Astrocyte (in vitro differentiated cells and primary cell): ENCODE data around the gene F11R. TPM values are rescaled to one million over a fixed set of nuclear protein-coding genes. Genes with fewer than 3 reads are reported as not detected.
"Not testable (repeated sequence)": the region's sequence is repeated elsewhere in the genome, so short reads cannot be mapped to it uniquely, and the experiment has no call there.

Source experiments
- DNase-seq: peaks from one replicate; pipeline ENCODE4 v3.0.0-alpha.2; 2010; ENCODE audit warnings: low read depth
- FAIRE-seq: peaks from 2 replicates; lab custom pipeline; 2011; peaks lifted over from hg19 to GRCh38; lab: Jason Lieb, UNC
- H2AFZ ChIP-seq: 2 replicates; pipeline ENCODE4 v1.6.0; 2012; ENCODE audit warnings: low read depth, low read length, inconsistent platforms
- H3K27ac ChIP-seq: 2 replicates; pipeline ENCODE4 v1.5.1; 2011; ENCODE audit warnings: low read depth, low read length, inconsistent platforms
- H3K27me3 ChIP-seq: 2 replicates; pipeline ENCODE4 v1.6.0; 2011; ENCODE audit warnings: low read length, inconsistent platforms; ENCODE audit not compliant: insufficient read depth
- H3K36me3 ChIP-seq: 2 replicates; pipeline ENCODE4 v1.5.1; 2011; ENCODE audit warnings: low read length, inconsistent platforms; ENCODE audit not compliant: insufficient read depth
- H3K4me1 ChIP-seq: 2 replicates; pipeline ENCODE4 v1.5.1; 2011; ENCODE audit warnings: low read length, inconsistent platforms; ENCODE audit not compliant: insufficient read depth
- H3K4me2 ChIP-seq: 2 replicates; pipeline ENCODE4 v1.6.0; 2012; ENCODE audit warnings: low read length, inconsistent platforms
- H3K4me3 ChIP-seq: 2 replicates; pipeline ENCODE4 v1.5.1; 2011; ENCODE audit warnings: low read depth, mild to moderate bottlenecking, low read length, inconsistent platforms; ENCODE audit not compliant: insufficient read depth
- H3K79me2 ChIP-seq: 2 replicates; pipeline ENCODE4 v1.6.0; 2012; ENCODE audit warnings: mild to moderate bottlenecking, low read length, inconsistent platforms; ENCODE audit not compliant: insufficient read depth
- H3K9ac ChIP-seq: 2 replicates; pipeline ENCODE4 v1.6.0; 2012; ENCODE audit warnings: mild to moderate bottlenecking, low read length, inconsistent platforms
- H3K9me3 ChIP-seq: 2 replicates; pipeline ENCODE4 v1.5.1; 2012; ENCODE audit warnings: low read depth, mild to moderate bottlenecking, low read length, inconsistent platforms; ENCODE audit not compliant: insufficient read depth
- H4K20me1 ChIP-seq: 2 replicates; pipeline ENCODE4 v1.6.0; 2012; ENCODE audit warnings: low read length, inconsistent platforms; ENCODE audit not compliant: insufficient read depth
- H3K27ac Mint-ChIP-seq: one replicate; pipeline ENCODE4 v1.8.0; 2021; ENCODE audit warnings: mild to moderate bottlenecking, mixed read lengths; ENCODE audit not compliant: unreplicated experiment
- H3K27me3 Mint-ChIP-seq: one replicate; pipeline ENCODE4 v1.8.0; 2021; ENCODE audit warnings: low read depth, mixed read lengths; ENCODE audit not compliant: unreplicated experiment
- H3K36me3 Mint-ChIP-seq: one replicate; pipeline ENCODE4 v1.8.0; 2021; ENCODE audit warnings: low read depth, mixed read lengths; ENCODE audit not compliant: unreplicated experiment
- H3K4me1 Mint-ChIP-seq: one replicate; pipeline ENCODE4 v1.8.0; 2021; ENCODE audit warnings: low read depth, mixed read lengths; ENCODE audit not compliant: unreplicated experiment
- H3K4me3 Mint-ChIP-seq: one replicate; pipeline ENCODE4 v1.8.0; 2021; ENCODE audit warnings: mild to moderate bottlenecking, moderate library complexity, mixed read lengths; ENCODE audit not compliant: unreplicated experiment
- H3K9me3 Mint-ChIP-seq: one replicate; pipeline ENCODE4 v1.8.0; 2021; ENCODE audit warnings: mild to moderate bottlenecking, mixed read lengths; ENCODE audit not compliant: unreplicated experiment
- CTCF ChIP-seq: IDR thresholded peaks from 2 replicates; pipeline ENCODE4 v1.5.1; 2011; ENCODE audit warnings: low read depth, mild to moderate bottlenecking, inconsistent platforms, low read length, moderate library complexity; ENCODE audit not compliant: insufficient read depth
- EZH2 ChIP-seq: IDR thresholded peaks from 2 replicates; pipeline ENCODE4 v1.6.1; 2012; ENCODE audit warnings: mild to moderate bottlenecking, low read length, inconsistent platforms; ENCODE audit not compliant: insufficient read depth
- total RNA-seq: library from RNA; stranded (reverse); gene quantifications from 2 replicates; pipeline ENCODE4 v1.2.1, GENCODE V29; 2021

Gene F11R
- total RNA-seq, 1 donor from 2014 or later, result 68.6 TPM

DNA sequence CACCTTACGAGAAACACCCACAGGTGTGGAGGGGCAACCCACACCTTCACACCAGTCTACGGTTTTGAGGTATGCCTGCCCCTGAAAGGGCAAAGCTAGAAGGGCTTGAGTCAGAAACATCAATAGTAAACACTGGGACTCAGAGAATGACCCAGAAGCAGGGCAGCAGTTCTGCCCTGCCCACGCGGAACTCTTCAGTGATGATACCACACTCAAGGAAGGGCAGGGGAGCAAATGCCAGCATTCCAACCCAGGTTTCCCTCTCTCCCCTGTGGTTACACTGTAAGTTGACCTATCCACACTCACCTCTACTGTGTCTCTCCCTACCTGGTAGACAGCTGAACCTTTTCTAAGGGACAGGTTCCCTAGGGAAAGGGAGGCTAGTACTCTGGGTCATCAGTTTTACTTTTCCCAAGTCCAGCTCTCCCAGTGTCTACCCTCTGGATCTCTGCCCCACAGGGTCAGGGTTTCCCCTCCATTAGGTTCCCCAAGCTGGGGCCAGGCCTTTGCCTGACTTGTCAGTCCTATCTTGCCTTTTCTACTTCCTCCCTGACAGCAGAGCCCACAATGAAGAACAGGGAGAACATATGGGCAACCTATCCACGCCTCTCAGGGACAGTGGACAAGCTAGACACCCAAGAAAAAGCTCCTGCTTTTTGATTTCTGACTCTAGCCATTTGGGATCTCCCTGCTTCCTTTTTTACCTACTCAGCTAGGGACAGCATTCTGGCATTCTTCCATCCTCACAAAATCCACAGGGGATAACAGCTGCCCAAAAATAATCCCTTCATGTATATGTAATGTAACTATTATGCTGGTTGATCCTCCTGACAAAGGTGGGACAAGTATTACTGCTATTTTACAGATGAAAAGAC is 3.0 kb downstream of the F11R start:
- Histone ChIP-seq H3K4me3 (no peak overlapping the region), H3K4me2 (no peak overlapping the region), H3K79me2 (no peaks in the 10 kb centered on the region), H3K27me3 (peaks cover 27% of the 10 kb centered on the region), H4K20me1 (no peaks in the 10 kb centered on the region), H3K9me3 (no peaks in the 10 kb centered on the region), H3K9ac (no peak overlapping the region), H2AFZ (no peak overlapping the region), H3K27ac (no peak overlapping the region), H3K36me3 (no peaks in the 10 kb centered on the region), H3K4me1 (peaks cover 12% of the 10 kb centered on the region)
- Mint-ChIP-seq H3K4me3 (no peak overlapping the region), H3K27me3 (no peaks in the 10 kb centered on the region), H3K36me3 (peaks cover 2% of the 10 kb centered on the region), H3K27ac (peak overlapping the region; percentile 69), H3K4me1 (peaks cover 40% of the 10 kb centered on the region), H3K9me3 (no peaks in the 10 kb centered on the region)
- FAIRE-seq (no peak), DNase-seq (no peak)
- TF ChIP-seq EZH2 (no peak), CTCF (no peak)

DNA sequence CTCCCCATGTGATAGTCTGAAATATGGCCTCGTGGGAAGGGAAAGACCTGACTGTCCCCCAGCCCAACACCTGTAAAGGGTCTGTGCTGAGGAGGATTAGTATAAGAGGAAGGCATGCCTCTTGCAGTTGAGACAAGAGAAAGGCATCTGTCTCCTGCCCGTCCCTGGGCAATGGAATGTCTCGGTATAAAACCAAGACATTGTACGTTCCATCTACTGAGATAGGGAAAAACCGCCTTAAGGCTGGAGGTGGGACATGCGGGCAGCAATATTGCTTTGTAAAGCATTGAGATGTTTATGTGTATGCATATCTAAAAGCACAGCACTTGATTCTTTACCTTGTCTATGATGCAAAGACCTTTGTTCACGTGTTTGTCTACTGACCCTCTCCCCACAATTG is 3.8 kb downstream of the F11R start:
- not testable (repeated sequence) for H3K9me3 Mint-ChIP-seq, H3K9ac ChIP-seq, H4K20me1 ChIP-seq, H3K9me3 ChIP-seq, H3K4me3 Mint-ChIP-seq, H3K27me3 Mint-ChIP-seq, FAIRE-seq, H3K4me3 ChIP-seq, H3K4me2 ChIP-seq, DNase-seq, H3K36me3 Mint-ChIP-seq, H3K36me3 ChIP-seq, H3K27ac ChIP-seq, H3K79me2 ChIP-seq, H2AFZ ChIP-seq
- peaks cover 27% of the 10 kb centered on the region for H3K27me3 ChIP-seq
- peaks cover 12% of the 10 kb centered on the region for H3K4me1 ChIP-seq
- peak overlapping the region; percentile 69 for H3K27ac Mint-ChIP-seq
- peaks cover 42% of the 10 kb centered on the region for H3K4me1 Mint-ChIP-seq

DNA sequence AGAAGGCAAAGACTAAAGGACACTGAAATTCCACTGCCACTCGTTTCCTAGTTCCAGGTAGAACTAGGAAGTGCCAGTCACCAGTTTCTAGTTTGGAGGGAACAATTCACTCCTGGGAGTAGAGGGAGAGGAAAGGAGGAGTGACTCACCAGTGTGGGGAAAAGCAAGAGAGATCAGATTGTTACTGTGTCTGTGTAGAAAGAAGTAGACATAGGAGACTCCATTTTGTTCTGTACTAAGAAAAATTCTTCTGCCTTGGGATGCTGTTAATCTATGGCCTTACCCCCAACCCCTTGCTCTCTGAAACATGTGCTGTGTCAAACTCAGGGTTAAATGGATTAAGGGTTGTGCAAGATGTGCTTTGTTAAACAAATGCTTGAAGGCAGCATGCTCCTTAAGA is 4.3 kb downstream of the F11R start:
- not testable (repeated sequence) for H3K79me2 ChIP-seq

More for the DNA sequence above, 4.3 kb downstream of the F11R start:
- H3K27ac ChIP-seq, H3K36me3 Mint-ChIP-seq, H3K36me3 ChIP-seq, H3K27me3 Mint-ChIP-seq, H3K9me3 Mint-ChIP-seq, DNase-seq, H2AFZ ChIP-seq, H4K20me1 ChIP-seq, H3K9me3 ChIP-seq, H3K9ac ChIP-seq, FAIRE-seq, H3K4me2 ChIP-seq, H3K4me3 ChIP-seq, H3K4me3 Mint-ChIP-seq: not testable (repeated sequence)
- Mint-ChIP-seq H3K27ac (peak overlapping the region; percentile 89), H3K4me1 (peaks cover 42% of the 10 kb centered on the region)
- Histone ChIP-seq H3K27me3 (peaks cover 27% of the 10 kb centered on the region), H3K4me1 (peaks cover 12% of the 10 kb centered on the region)
